Transverse colon (tissue), 3 donors: ENCODE measurements around the gene LSAMP.

Experiments
- EP300 ChIP-seq: sonication (generic); formaldehyde crosslinking; IDR thresholded peaks from one replicate; pipeline ENCODE4 v1.6.1; 2017; ENCODE audit warnings: antibody characterized with exemption, low read depth
- POLR2A ChIP-seq: fragments of 450-650 bp; IDR thresholded peaks from one replicate; pipeline ENCODE4 v1.6.1; 2016; ENCODE audit warnings: antibody characterized with exemption, mild to moderate bottlenecking, moderate library complexity
- TF ChIP-seq, protein P1 (sequence below), 5 experiments: fragments of 200-600 bp in 3 of 5; fragments of 450-650 bp in 2 of 5; sonication (generic) in 3 of 5; IDR thresholded peaks; 1 replicate in 2 of 5; 2 replicates in 3 of 5; pipeline ENCODE4 v1.5.1; 2016 to 2017; ENCODE audit warnings: antibody characterized with exemption in 5 of 5, inconsistent platforms in 3 of 5, mild to moderate bottlenecking in 2 of 5, moderate library complexity in 1 of 5

DNA sequence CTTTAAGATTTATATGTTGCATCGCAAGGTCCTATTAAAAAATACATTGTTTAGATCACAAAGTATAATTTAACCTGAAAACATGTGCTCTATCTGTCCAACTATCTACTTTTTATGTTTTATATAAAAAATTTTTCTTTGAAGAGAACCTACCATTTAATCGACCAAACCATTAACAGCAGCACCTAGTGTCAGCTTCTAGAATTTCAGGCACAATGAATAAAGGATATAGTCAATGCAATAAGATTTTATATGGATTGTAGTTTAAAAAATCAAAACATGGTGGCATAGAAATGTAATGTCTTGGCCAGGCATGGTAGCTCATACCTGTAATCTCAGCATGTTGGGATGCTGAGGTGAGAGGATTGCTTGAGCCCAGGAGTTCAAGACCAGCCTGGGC lies 508.2 kb downstream of the LSAMP start:
- TF ChIP-seq POLR2A = no peak
- no peak for TF ChIP-seq EP300
- TF ChIP-seq, protein P1, sequence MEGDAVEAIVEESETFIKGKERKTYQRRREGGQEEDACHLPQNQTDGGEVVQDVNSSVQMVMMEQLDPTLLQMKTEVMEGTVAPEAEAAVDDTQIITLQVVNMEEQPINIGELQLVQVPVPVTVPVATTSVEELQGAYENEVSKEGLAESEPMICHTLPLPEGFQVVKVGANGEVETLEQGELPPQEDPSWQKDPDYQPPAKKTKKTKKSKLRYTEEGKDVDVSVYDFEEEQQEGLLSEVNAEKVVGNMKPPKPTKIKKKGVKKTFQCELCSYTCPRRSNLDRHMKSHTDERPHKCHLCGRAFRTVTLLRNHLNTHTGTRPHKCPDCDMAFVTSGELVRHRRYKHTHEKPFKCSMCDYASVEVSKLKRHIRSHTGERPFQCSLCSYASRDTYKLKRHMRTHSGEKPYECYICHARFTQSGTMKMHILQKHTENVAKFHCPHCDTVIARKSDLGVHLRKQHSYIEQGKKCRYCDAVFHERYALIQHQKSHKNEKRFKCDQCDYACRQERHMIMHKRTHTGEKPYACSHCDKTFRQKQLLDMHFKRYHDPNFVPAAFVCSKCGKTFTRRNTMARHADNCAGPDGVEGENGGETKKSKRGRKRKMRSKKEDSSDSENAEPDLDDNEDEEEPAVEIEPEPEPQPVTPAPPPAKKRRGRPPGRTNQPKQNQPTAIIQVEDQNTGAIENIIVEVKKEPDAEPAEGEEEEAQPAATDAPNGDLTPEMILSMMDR (IDR thresholded peaks at IDR 0.05) = no peak
